ENCODE data around the gene MAD1L1. TPM values are rescaled to one million over a fixed set of nuclear protein-coding genes. Genes with fewer than 3 reads are reported as not detected.

Gene MAD1L1
- total RNA-seq, 2 experiments from 2014 or later: 157 to 160 TPM

- TF ChIP-seq CTCF (IDR thresholded peaks at IDR 0.05): no peak
- DNase-seq: no peak
- intact Hi-C loops (cut with DNase I, micrococcal nuclease): no loop called here
- Mint-ChIP-seq H3K27me3 (no peaks in the 10 kb centered on the region), H3K4me3 (no peak overlapping the region), H3K9me3 (no peaks in the 10 kb centered on the region), H3K36me3 (ENCODE audit: low read depth) (peaks cover 20% of the 10 kb centered on the region), H3K27ac (no peak overlapping the region), H3K4me1 (ENCODE audit: low read depth) (no peaks in the 10 kb centered on the region)
- no peaks in the 10 kb centered on the region for H3K9me3 ChIP-seq (ENCODE audit: control insufficient read depth in 1 of 2, insufficient read depth in 1 of 2, low read length in 2 of 2)
- no peak overlapping the region for H3K4me3 ChIP-seq (ENCODE audit: low read length)
- H3K27ac ChIP-seq (ENCODE audit: low read depth in 1 of 2, low read length in 2 of 2): no peak overlapping the region
- no peaks in the 10 kb centered on the region for H3K4me1 ChIP-seq (ENCODE audit: insufficient read depth, low read length)
- peaks cover 5% of the 10 kb centered on the region for H3K36me3 ChIP-seq (ENCODE audit: insufficient read depth, low read length)
- ChIA-PET POLR2A (no interaction called here), CTCF (no interaction called here)
- H3K27me3 ChIP-seq (ENCODE audit: control insufficient read depth in 1 of 2, insufficient read depth in 2 of 2, low read length in 2 of 2): no peaks in the 10 kb centered on the region
- no peak for ATAC-seq (ENCODE audit: poor library complexity)
These were observed 41.1 kb upstream of the MAD1L1 start for GRCh38 chr7:2273866-2274265.

GRCh38 chr7:2272031-2272430 is 39.3 kb upstream of the MAD1L1 start:
- peaks cover 5% of the 10 kb centered on the region for H3K36me3 ChIP-seq (ENCODE audit: insufficient read depth, low read length)
- ATAC-seq (ENCODE audit: poor library complexity) (no peak), DNase-seq (no peak)
- H3K9me3 ChIP-seq (ENCODE audit: control insufficient read depth in 1 of 2, insufficient read depth in 1 of 2, low read length in 2 of 2): no peaks in the 10 kb centered on the region
- no peak overlapping the region for H3K27ac Mint-ChIP-seq
- no peaks in the 10 kb centered on the region for H3K27me3 Mint-ChIP-seq
- no peaks in the 10 kb centered on the region for H3K27me3 ChIP-seq (ENCODE audit: control insufficient read depth in 1 of 2, insufficient read depth in 2 of 2, low read length in 2 of 2)
- no peak overlapping the region for H3K27ac ChIP-seq (ENCODE audit: low read depth in 1 of 2, low read length in 2 of 2)
- ChIA-PET CTCF (no interaction called here), POLR2A (no interaction called here)
- peaks cover 17% of the 10 kb centered on the region for H3K36me3 Mint-ChIP-seq (ENCODE audit: low read depth)
- H3K4me1 Mint-ChIP-seq (ENCODE audit: low read depth): no peaks in the 10 kb centered on the region
- H3K4me3 ChIP-seq (ENCODE audit: low read length): no peak overlapping the region
- H3K4me3 Mint-ChIP-seq: no peak overlapping the region
- no peaks in the 10 kb centered on the region for H3K4me1 ChIP-seq (ENCODE audit: insufficient read depth, low read length)
- no peak for TF ChIP-seq CTCF (IDR thresholded peaks at IDR 0.05)
- H3K9me3 Mint-ChIP-seq: no peaks in the 10 kb centered on the region
- intact Hi-C loops (cut with DNase I, micrococcal nuclease): no loop called here

GRCh38 chr7:2271273-2272026 is 38.7 kb upstream of the MAD1L1 start:
- Histone ChIP-seq H3K4me3 (ENCODE audit: low read length) (no peak overlapping the region), H3K4me1 (ENCODE audit: insufficient read depth, low read length) (no peaks in the 10 kb centered on the region), H3K27me3 (ENCODE audit: control insufficient read depth in 1 of 2, insufficient read depth in 2 of 2, low read length in 2 of 2) (no peaks in the 10 kb centered on the region), H3K27ac (ENCODE audit: low read depth in 1 of 2, low read length in 2 of 2) (no peak overlapping the region), H3K36me3 (ENCODE audit: insufficient read depth, low read length) (peaks cover 5% of the 10 kb centered on the region), H3K9me3 (ENCODE audit: control insufficient read depth in 1 of 2, insufficient read depth in 1 of 2, low read length in 2 of 2) (no peaks in the 10 kb centered on the region)
- ChIA-PET CTCF (no interaction called here), POLR2A (no interaction called here)
- H3K27ac Mint-ChIP-seq: no peak overlapping the region
- intact Hi-C loops (cut with DNase I, micrococcal nuclease): no loop called here
- no peaks in the 10 kb centered on the region for H3K27me3 Mint-ChIP-seq
- H3K4me1 Mint-ChIP-seq (ENCODE audit: low read depth): no peaks in the 10 kb centered on the region
- no peaks in the 10 kb centered on the region for H3K9me3 Mint-ChIP-seq
- no peak for DNase-seq
- no peak for TF ChIP-seq CTCF (IDR thresholded peaks at IDR 0.05)
- ATAC-seq (ENCODE audit: poor library complexity): no peak
- H3K36me3 Mint-ChIP-seq (ENCODE audit: low read depth): peaks cover 12% of the 10 kb centered on the region
- H3K4me3 Mint-ChIP-seq: no peak overlapping the region
